Measurements from ENCODE around the gene SLC23A3.
A peak's percentile ranks its signal among the peaks of the same experiment; 100 is the strongest.

Gene SLC23A3

DNA sequence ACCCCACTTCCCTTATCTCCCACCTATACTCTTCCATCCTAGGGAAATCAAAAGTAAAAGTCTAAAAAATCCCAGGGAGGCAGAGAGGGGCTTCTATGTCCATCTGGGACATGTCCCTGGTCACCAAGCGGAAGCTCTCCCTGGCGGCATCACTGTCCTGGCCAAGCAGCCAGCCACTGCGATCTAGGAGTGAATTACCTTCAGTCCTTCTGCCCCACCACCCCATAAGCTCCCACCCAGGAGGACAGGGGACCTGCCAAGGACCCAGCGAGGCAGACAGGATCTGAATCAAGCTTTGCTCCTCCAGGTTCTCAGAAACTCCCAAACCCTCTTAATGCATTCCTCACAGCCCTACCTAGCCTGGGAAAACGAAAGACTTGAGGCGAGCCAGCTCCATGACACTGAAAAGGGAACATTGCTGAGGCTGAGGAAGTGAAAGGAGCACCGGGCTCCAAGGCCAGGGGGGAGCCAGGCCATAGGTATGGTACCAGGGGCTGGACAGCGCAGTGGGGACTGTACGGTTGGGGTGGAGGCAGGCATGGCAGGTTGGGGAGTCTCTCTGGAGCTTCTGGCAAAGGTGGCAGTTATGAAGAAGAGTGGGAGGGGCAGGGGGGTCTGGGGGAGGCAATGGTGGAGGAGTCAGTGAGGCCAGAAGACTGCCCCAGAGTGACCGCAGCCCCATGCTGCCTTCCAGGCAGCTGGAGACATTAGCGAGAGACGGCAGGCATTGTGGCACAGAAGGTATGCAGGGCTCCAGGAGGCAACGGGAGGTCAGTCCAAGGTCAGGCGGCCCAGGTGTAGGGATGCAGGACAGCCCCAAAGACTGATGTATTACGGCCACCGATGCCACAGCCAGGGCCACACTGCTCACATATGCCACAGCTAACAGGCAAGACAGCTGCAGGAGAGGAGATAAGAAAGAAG is 2.7 kb upstream of the SLC23A3 start:
- DNase-seq (ENCODE audit: low read depth): no peak
- TF ChIP-seq, protein P1, sequence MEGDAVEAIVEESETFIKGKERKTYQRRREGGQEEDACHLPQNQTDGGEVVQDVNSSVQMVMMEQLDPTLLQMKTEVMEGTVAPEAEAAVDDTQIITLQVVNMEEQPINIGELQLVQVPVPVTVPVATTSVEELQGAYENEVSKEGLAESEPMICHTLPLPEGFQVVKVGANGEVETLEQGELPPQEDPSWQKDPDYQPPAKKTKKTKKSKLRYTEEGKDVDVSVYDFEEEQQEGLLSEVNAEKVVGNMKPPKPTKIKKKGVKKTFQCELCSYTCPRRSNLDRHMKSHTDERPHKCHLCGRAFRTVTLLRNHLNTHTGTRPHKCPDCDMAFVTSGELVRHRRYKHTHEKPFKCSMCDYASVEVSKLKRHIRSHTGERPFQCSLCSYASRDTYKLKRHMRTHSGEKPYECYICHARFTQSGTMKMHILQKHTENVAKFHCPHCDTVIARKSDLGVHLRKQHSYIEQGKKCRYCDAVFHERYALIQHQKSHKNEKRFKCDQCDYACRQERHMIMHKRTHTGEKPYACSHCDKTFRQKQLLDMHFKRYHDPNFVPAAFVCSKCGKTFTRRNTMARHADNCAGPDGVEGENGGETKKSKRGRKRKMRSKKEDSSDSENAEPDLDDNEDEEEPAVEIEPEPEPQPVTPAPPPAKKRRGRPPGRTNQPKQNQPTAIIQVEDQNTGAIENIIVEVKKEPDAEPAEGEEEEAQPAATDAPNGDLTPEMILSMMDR (IDR thresholded peaks at IDR 0.05; ENCODE audit: low read length, missing control alignments): no peak
- H3K4me3 ChIP-seq (replicated peaks; ENCODE audit: low read depth, low read length): no peak overlapping the region

DNA sequence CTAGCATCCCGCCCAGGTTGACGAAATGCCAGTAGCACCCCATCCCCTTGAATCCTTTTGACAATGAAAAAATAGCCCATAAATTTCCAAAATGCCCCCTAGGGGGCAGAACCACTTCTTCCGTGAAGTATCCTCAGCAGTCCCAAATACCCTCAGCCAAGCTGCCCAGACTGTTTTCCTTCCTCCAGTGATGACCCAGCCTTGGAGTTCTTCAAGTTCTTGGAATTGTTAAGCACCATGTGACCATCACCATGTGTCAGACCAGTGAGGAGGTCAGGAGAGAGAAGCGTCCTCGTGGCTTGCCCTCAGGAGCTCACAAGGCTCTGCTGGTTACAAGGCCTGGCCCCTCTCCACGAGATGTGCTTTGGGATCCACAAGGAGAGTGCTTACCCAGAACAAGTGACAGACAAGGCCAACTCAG is 1.4 kb upstream of the SLC23A3 start:
- no peak overlapping the region for H3K4me3 ChIP-seq (replicated peaks; ENCODE audit: low read depth, low read length)
- TF ChIP-seq, protein P1 (IDR thresholded peaks at IDR 0.05; ENCODE audit: low read length, missing control alignments): peak; percentile 81
- DNase-seq (ENCODE audit: low read depth): peak; percentile 89

DNA sequence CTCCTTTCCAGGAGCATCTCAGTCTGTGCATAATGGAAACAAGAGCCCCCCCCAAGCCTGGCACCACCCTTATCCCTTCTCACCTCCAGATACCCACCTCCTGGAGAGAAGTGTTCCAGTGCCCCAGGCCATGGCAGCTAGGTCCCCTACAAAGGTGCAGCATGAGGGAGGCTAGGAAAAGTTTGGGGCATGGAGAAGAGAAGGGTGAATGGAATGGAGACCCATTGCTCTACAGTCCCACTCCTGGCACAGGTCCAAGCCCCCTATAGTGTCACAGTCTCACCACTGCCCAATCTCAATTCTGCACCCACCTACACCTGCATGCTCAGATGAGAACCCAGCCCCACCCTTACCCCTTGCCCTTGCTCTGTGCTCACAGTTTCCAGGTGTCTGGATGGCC is 897 bp downstream of the SLC23A3 start:
- no peak overlapping the region for H3K4me3 ChIP-seq (replicated peaks; ENCODE audit: low read depth, low read length)
- no peak for DNase-seq (ENCODE audit: low read depth)
- TF ChIP-seq, protein P1 (IDR thresholded peaks at IDR 0.05; ENCODE audit: low read length, missing control alignments): no peak

DNA sequence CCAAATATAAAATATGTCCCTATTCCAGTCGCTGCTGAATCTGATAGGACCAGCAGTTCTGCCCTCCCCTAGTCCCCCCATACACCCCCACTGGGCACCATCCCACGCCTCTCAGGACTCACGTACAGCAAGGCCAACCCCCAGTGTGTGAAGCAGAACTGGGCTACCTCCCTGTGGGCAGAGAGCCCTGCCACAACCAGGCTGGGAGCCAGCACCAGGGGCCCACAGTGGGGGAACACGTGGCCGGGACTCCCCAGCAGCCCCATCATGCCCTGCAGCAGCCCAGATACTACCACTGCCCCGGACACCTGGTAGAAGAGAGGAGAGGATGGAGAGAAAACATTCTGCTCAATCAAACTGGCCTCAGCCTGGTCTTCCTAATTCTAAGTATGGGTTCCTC is 1.3 kb downstream of the SLC23A3 start:
- TF ChIP-seq, protein P1 (IDR thresholded peaks at IDR 0.05; ENCODE audit: low read length, missing control alignments): no peak
- no peak for DNase-seq (ENCODE audit: low read depth)
- no peak overlapping the region for H3K4me3 ChIP-seq (replicated peaks; ENCODE audit: low read depth, low read length)

DNA sequence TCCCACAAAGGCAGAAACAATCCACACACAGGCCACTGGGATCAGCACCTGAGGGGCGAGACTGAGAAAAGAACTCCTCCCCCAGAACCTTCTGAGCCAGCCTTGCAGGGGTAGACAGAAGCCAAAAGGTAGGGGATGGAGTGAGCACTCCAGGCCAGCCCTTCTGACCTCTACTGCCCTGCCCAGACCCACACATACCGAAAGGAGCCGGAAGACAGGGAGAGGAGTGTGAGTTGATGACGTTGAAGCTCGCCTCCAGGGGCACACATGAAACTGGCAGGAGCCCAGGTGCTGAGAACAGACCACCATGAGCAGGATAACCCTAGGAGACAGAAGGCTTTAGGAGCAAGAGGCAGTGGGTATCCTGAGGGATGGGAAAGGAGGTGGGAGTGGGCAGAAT is 1.8 kb downstream of the SLC23A3 start:
- no peak overlapping the region for H3K4me3 ChIP-seq (replicated peaks; ENCODE audit: low read depth, low read length)
- DNase-seq (ENCODE audit: low read depth): no peak
- TF ChIP-seq, protein P1 (IDR thresholded peaks at IDR 0.05; ENCODE audit: low read length, missing control alignments): no peak

DNA sequence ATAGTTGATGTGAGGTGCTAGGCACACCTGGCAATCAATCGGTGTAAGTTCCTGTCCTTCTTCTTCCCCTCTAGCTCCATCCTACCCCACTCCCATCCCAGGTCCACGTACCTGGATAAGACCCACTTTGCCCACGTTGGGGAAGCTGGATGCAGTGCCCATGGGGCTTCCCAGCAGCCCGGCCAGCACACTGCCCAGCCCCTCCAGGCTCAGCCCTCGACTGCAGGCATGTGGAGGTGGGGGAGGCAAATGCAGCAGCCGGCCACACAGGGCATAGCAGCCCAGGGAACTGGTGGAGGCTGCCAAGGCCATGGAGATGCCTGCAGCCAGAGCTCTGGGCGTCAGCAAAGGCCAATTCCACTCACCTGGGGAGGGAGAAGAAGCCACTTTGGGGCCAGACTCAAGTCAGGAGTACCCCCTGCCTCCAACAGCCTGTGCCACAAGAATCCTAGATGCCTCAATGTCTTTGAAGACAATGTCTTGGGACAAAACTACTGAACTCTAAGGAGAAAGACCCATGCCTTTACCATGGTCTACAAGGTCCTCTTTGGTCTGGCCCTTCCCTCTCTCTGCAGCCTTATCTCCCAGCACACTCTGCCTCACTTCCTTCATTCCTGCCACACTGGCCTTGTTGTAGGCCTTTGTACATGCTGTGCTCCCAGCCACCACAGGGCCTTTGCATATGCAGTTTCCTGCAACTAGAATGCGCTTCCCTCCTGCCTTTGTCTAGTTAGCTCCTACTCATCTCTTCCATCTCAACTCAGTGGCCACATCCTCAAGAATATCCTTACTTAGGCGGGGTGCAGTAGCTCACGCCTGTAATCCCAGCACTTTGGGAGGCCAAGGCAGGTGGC is 4.5 kb downstream of the SLC23A3 start:
- TF ChIP-seq, protein P1 (IDR thresholded peaks at IDR 0.05; ENCODE audit: low read length, missing control alignments): no peak
- DNase-seq (ENCODE audit: low read depth): no peak

More for the DNA sequence above, 4.5 kb downstream of the SLC23A3 start:
- no peak overlapping the region for H3K4me3 ChIP-seq (replicated peaks; ENCODE audit: low read depth, low read length)
